Tibial artery (tissue), 4 donors: ENCODE measurements around the gene PRG2.

Experiments used
- DNase-seq, 2 donors: peaks; one replicate each; pipeline ENCODE4 v3.0.0-alpha.2; 2019
- H3K27ac ChIP-seq, 2 donors: fragments of 200-600 bp; sonication (generic) in 1 of 2; 1 replicate in 1 of 2; 2 replicates in 1 of 2; pipeline ENCODE4 v1.5.1; 2018 to 2019; ENCODE audit warnings: mild to moderate bottlenecking in 1 of 2
- H3K27me3 ChIP-seq, 2 donors: fragments of 200-600 bp; sonication (generic) in 1 of 2; one replicate each; pipeline versions ENCODE4 v1.5.1 to v1.6.0; 2016 to 2019
- H3K36me3 ChIP-seq, 3 donors: fragments of 200-600 bp; sonication (generic) in 2 of 3; one replicate each; pipeline ENCODE4 v1.5.1; 2016 to 2019; ENCODE audit warnings: mild to moderate bottlenecking in 2 of 3
- H3K4me1 ChIP-seq, 4 donors: fragments of 200-600 bp; sonication (generic) in 2 of 4; 1 replicate in 3 of 4; 2 replicates in 1 of 4; pipeline ENCODE4 v1.5.1; 2016 to 2019
- H3K4me3 ChIP-seq, 2 donors: fragments of 200-600 bp; sonication (generic) in 1 of 2; 1 replicate in 1 of 2; 2 replicates in 1 of 2; pipeline ENCODE4 v1.5.1; 2018 to 2019; ENCODE audit warnings: mild to moderate bottlenecking in 2 of 2
- H3K9me3 ChIP-seq, 3 donors: fragments of 200-600 bp; sonication (generic) in 1 of 3; one replicate each; pipeline ENCODE4 v1.5.1; 2016 to 2019
- CTCF ChIP-seq, 2 experiments: fragments of 200-600 bp in 1 of 2; fragments of 450-650 bp in 1 of 2; IDR thresholded peaks; one replicate each; pipeline ENCODE4 v1.5.1; 2017 to 2019; ENCODE audit warnings: antibody characterized with exemption in 2 of 2, mild to moderate bottlenecking in 1 of 2, moderate library complexity in 1 of 2
- intact Hi-C: fragments of 100-400 bp; cut with DNase I; formaldehyde crosslinking; loops from one replicate; pipeline ENCODE4 v1.15.0; 2023; ENCODE audit warnings: low total_unique reads

PRG2 gene

GRCh38 chr11:57359396-57359795 is 31.1 kb downstream of the PRG2 start:
- Histone ChIP-seq H3K27me3 (no peaks in the 10 kb centered on the region), H3K36me3 (no peaks in the 10 kb centered on the region), H3K4me3 (no peak overlapping the region), H3K27ac (no peak overlapping the region), H3K4me1 (peaks cover 0 to 7% (median 0%) of the 10 kb centered on the region in 4 donors), H3K9me3 (no peaks in the 10 kb centered on the region)
- no peak for DNase-seq
- TF ChIP-seq CTCF (IDR thresholded peaks at IDR 0.05), result no peak
- intact Hi-C loops, result loop anchor here (10.0 kb wide), 1 partner anchor 515 kb away; no protein-coding TSS in a partner anchor

GRCh38 chr11:57358991-57359390 is 31.5 kb downstream of the PRG2 start:
- intact Hi-C loops, result loop anchor here (10.0 kb wide), 1 partner anchor 514 kb away; no protein-coding TSS in a partner anchor
- Histone ChIP-seq H3K4me3 (no peak overlapping the region), H3K27me3 (no peaks in the 10 kb centered on the region), H3K4me1 (peaks cover 0 to 7% (median 0%) of the 10 kb centered on the region in 4 donors), H3K9me3 (no peaks in the 10 kb centered on the region), H3K27ac (no peak overlapping the region), H3K36me3 (no peaks in the 10 kb centered on the region)
- no peak for TF ChIP-seq CTCF (IDR thresholded peaks at IDR 0.05)
- DNase-seq, result no peak

GRCh38 chr11:57358543-57358961 is 31.9 kb downstream of the PRG2 start:
- intact Hi-C loops, result loop anchor here (10.0 kb wide), 1 partner anchor 514 kb away; no protein-coding TSS in a partner anchor
- no peaks in the 10 kb centered on the region for H3K9me3 ChIP-seq
- no peak for TF ChIP-seq CTCF (IDR thresholded peaks at IDR 0.05)
- H3K27me3 ChIP-seq, result no peaks in the 10 kb centered on the region
- no peak for DNase-seq
- H3K27ac ChIP-seq, result no peak overlapping the region
- H3K36me3 ChIP-seq, result no peaks in the 10 kb centered on the region
- peaks cover 0 to 7% (median 0%) of the 10 kb centered on the region in 4 donors for H3K4me1 ChIP-seq
- no peak overlapping the region for H3K4me3 ChIP-seq

- Histone ChIP-seq H3K36me3 (no peaks in the 10 kb centered on the region), H3K4me3 (no peak overlapping the region), H3K9me3 (no peaks in the 10 kb centered on the region), H3K27ac (peak overlapping the region in 1 of 2 donors; percentile 19), H3K4me1 (peaks cover 0 to 7% (median 0%) of the 10 kb centered on the region in 4 donors), H3K27me3 (no peaks in the 10 kb centered on the region)
- intact Hi-C loops, result loop anchor here (10.0 kb wide), 1 partner anchor 513 kb away; no protein-coding TSS in a partner anchor
- no peak for TF ChIP-seq CTCF (IDR thresholded peaks at IDR 0.05)
- no peak for DNase-seq
These were observed 32.6 kb downstream of the PRG2 start for GRCh38 chr11:57357856-57358255.

GRCh38 chr11:57357310-57357709 is 33.1 kb downstream of the PRG2 start:
- DNase-seq, result no peak
- Histone ChIP-seq H3K4me3 (no peak overlapping the region), H3K9me3 (no peaks in the 10 kb centered on the region), H3K36me3 (no peaks in the 10 kb centered on the region), H3K27ac (no peak overlapping the region), H3K27me3 (no peaks in the 10 kb centered on the region), H3K4me1 (peaks cover 0 to 7% (median 0%) of the 10 kb centered on the region in 4 donors)
- intact Hi-C loops, result loop anchor here (10.0 kb wide), 1 partner anchor 513 kb away; no protein-coding TSS in a partner anchor
- no peak for TF ChIP-seq CTCF (IDR thresholded peaks at IDR 0.05)
